PFSK-1 (cell line): Measurements from ENCODE around the gene NCAM1.

Experiments
- FOXP2 ChIP-seq: optimal IDR thresholded peaks from 2 replicates; pipeline ENCODE3; 2011; ENCODE audit warnings: borderline replicate concordance, control low read depth, inconsistent platforms; ENCODE audit not compliant: insufficient read depth; ENCODE audit errors: extremely low read length, extremely low read depth
- POLR2AphosphoS5 ChIP-seq: IDR thresholded peaks from 2 replicates; pipeline ENCODE4 v1.6.1; 2012; ENCODE audit warnings: low read depth, mild to moderate bottlenecking, control low read depth, low read length, moderate library complexity
- SIN3A ChIP-seq: IDR thresholded peaks from 2 replicates; pipeline ENCODE4 v1.6.1; 2012; ENCODE audit warnings: mild to moderate bottlenecking, low read length, moderate library complexity, borderline replicate concordance; ENCODE audit not compliant: insufficient read depth
- TAF1 ChIP-seq: IDR thresholded peaks from 2 replicates; pipeline ENCODE4 v1.6.1; 2012; ENCODE audit warnings: low read length, control low read depth, borderline replicate concordance; ENCODE audit not compliant: insufficient read depth
- TF ChIP-seq, protein P1 (sequence below), 2 experiments: IDR thresholded peaks; 2 replicates each; pipeline versions ENCODE4 v1.6.1 to v1.8.0; 2011 to 2012; ENCODE audit warnings: low read depth in 2 of 2, low read length in 2 of 2, control low read depth in 1 of 2, inconsistent platforms in 1 of 2, mild to moderate bottlenecking in 1 of 2, moderate library complexity in 1 of 2; ENCODE audit not compliant: insufficient read depth in 1 of 2

The NCAM1 gene

DNA sequence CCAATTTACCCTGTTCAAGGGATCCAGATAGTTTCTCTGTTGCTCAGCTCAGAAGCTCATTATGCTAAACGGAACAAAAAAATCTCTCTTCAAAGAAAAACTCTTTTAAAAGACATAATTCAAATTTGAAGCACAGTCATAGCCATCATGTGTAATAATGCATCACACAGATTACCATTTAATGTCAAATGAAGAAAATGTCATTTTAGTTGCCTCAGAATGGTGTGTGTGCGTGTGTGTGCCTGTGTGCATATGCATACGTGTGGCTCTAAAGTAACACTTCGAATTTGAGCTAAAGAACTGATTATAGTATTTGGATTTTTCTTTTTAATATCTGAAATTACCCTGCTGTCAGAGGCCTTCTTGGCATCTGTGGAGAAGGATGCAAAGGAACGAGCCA is 363.0 kb downstream of the NCAM1 start:
- TF ChIP-seq, protein P1, sequence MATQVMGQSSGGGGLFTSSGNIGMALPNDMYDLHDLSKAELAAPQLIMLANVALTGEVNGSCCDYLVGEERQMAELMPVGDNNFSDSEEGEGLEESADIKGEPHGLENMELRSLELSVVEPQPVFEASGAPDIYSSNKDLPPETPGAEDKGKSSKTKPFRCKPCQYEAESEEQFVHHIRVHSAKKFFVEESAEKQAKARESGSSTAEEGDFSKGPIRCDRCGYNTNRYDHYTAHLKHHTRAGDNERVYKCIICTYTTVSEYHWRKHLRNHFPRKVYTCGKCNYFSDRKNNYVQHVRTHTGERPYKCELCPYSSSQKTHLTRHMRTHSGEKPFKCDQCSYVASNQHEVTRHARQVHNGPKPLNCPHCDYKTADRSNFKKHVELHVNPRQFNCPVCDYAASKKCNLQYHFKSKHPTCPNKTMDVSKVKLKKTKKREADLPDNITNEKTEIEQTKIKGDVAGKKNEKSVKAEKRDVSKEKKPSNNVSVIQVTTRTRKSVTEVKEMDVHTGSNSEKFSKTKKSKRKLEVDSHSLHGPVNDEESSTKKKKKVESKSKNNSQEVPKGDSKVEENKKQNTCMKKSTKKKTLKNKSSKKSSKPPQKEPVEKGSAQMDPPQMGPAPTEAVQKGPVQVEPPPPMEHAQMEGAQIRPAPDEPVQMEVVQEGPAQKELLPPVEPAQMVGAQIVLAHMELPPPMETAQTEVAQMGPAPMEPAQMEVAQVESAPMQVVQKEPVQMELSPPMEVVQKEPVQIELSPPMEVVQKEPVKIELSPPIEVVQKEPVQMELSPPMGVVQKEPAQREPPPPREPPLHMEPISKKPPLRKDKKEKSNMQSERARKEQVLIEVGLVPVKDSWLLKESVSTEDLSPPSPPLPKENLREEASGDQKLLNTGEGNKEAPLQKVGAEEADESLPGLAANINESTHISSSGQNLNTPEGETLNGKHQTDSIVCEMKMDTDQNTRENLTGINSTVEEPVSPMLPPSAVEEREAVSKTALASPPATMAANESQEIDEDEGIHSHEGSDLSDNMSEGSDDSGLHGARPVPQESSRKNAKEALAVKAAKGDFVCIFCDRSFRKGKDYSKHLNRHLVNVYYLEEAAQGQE (IDR thresholded peaks at IDR 0.05; ENCODE audit: insufficient read depth in 1 of 2, low read depth in 2 of 2, low read length in 2 of 2), result no peak
- no peak for TF ChIP-seq TAF1
- TF ChIP-seq POLR2AphosphoS5, result no peak
- TF ChIP-seq FOXP2, result no peak
- TF ChIP-seq SIN3A, result no peak
